ENCODE results near the gene CACNG8.

CACNG8 gene

DNA sequence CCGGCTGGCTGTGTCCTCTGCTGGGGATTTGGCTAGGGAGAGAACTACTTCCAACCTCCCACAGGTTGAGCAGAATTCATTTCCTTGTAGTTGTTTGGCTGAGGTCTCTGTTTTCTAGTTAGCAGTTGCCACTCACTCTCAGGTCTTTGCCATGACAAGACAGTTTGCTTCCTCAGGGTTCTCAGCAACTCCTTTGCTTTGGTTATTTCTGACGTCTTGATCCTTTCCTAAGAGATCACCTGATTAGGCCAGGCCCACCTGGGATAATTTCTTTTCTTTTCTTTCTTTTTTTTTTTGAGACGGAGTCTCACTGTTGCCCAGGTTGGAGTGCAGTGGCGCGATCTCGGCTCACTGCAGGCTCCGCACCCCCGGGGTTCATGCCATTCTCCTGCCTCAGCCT lies 9.4 kb upstream of the CACNG8 start:
- Mint-ChIP-seq H3K4me3 (no peak overlapping the region), H3K27me3 (peaks cover 3% of the 10 kb centered on the region), H3K9me3 (peaks cover 2% of the 10 kb centered on the region), H3K4me1 (no peaks in the 10 kb centered on the region), H3K27ac (no peak overlapping the region), H3K36me3 (no peaks in the 10 kb centered on the region)
- DNase-seq (ENCODE audit: low spot score in 2 of 2) (no peak), ATAC-seq (ENCODE audit: low read depth) (no peak)

DNA sequence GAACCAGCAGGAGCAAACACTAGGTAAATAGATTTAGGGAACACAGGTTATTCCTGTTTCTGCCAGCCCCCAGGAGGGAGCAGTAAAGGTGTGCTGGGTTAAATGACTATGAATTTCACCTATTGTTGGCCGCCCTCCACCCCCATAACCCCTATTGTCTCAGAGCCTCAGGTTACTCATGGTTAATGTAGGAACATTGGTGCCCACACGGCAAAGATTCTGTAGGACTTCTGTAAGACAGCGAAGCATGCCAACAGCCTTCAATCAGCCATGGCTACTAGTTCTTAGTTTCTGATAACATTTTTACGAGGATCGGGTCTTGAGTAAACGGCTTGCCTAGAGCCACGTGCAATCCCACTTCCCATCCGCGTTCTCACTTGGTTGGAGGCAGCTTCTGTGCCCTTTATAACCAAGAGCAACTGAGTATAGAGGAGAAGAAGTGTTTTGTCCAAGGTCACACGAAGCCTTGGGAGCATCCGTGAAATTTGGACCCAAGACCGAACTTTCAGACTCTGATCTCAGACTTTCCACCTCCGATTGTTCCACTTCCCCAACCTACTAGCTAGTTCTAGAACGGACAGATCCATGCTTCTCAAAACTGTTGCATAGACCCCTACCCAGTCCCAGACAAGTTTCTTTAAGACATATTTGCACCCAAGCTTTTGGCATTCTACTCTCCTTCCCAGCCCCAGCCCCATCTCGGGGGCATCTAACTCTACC lies 5.1 kb upstream of the CACNG8 start:
- DNase-seq (ENCODE audit: low spot score in 2 of 2), result no peak
- no peaks in the 10 kb centered on the region for H3K4me1 Mint-ChIP-seq
- peaks cover 12% of the 10 kb centered on the region for H3K36me3 Mint-ChIP-seq
- peaks cover 26% of the 10 kb centered on the region for H3K27me3 Mint-ChIP-seq
- ATAC-seq (ENCODE audit: low read depth), result no peak
- peaks cover 4% of the 10 kb centered on the region for H3K9me3 Mint-ChIP-seq
- H3K4me3 Mint-ChIP-seq, result no peak overlapping the region
- H3K27ac Mint-ChIP-seq, result no peak overlapping the region

DNA sequence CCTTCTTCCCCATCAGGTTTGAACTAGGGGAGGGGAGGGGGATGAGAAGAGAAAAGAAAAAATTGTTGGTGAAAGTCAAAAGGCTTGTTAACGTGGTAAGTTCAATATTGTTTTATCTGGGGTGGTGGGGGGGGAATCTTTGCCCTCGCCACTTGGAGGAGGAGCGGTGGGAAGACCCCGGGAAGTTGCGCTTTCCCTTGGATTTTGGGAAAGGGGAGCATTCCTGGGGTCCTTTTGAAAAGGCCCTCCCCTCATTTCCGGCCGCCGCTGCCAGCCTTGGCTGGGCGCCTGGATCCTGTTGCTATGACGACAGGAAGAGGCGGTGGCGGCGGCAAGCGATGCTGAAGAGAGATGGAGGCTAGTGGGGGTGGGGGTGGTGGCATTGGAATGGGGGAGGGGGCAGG lies 4.6 kb upstream of the CACNG8 start:
- Mint-ChIP-seq H3K9me3 (peaks cover 4% of the 10 kb centered on the region), H3K27me3 (peaks cover 26% of the 10 kb centered on the region), H3K27ac (no peak overlapping the region), H3K4me1 (no peaks in the 10 kb centered on the region), H3K4me3 (no peak overlapping the region), H3K36me3 (peaks cover 12% of the 10 kb centered on the region)
- no peak for ATAC-seq (ENCODE audit: low read depth)
- DNase-seq (ENCODE audit: low spot score in 2 of 2), result no peak

DNA sequence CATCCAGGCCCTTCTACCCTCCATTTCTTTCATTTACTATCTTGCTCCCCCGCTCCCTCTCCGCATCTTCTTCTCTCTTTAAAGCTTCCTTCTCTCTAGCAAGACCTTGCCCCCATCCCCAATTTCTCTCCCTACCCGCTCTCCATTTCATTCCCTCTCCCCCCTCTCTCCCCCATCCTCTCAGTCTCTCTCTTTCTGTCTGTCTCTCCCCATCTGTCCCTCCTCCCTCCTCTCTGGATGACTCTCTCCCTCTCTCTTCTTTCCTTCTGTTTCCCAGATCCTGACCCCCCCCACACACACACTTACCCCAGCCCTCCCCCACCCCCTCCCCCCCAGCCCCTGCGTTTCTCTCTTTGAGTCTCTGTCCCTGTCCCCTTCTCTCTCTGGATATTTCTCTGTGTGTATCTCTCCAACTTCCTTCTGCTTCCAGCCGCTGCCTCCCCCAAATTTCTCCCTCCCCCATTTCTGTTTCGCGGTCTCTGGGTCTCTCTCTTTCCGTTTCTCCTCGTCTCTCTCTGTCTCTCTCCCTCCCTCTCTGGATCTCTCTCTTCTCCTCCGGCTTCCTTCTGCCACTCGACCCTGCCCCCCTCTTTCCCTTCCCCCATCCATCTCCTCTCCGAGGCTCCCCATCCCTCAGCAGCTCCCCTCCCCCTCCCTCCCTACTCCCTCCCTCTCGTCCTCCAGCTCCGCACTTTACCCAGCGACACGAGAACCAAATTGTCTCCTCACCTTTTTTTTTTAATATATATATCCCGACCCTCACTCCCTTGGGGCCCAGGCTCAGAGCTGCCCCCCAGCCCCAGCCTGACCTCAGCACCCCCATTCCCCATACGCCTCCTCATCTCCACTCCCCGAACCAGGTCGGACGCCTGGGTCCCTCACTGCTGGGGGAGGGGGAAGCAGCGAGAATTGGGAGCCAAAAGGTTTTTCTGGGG lies 3.6 kb upstream of the CACNG8 start:
- ATAC-seq (ENCODE audit: low read depth) (no peak), DNase-seq (ENCODE audit: low spot score in 2 of 2) (no peak)
- peaks cover 32% of the 10 kb centered on the region for H3K27me3 Mint-ChIP-seq
- H3K27ac Mint-ChIP-seq, result no peak overlapping the region
- peaks cover 3% of the 10 kb centered on the region for H3K4me1 Mint-ChIP-seq
- H3K36me3 Mint-ChIP-seq, result peaks cover 14% of the 10 kb centered on the region
- H3K9me3 Mint-ChIP-seq, result peaks cover 8% of the 10 kb centered on the region
- no peak overlapping the region for H3K4me3 Mint-ChIP-seq

DNA sequence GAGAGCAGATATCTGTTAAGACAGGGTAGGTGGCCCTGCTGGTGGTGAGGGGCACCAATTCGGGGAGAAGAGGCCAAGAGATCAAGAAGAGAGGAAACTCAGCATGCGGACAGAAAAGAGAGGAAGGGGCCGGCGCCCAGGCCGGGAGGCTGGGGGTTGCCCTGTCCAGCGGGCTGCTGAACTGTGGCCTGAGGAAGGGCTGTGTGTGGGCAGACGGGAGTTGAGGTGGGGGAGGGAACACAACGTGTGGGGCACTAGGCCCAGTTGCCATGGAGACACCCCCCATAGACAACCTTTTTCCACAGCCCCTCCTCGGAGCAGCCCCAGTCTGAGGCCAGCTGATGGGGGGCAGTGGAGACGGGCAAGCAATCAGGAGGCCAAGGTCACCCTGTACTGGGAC lies 2.5 kb upstream of the CACNG8 start:
- DNase-seq (ENCODE audit: low spot score in 2 of 2) (no peak), ATAC-seq (ENCODE audit: low read depth) (no peak)
- H3K27me3 Mint-ChIP-seq, result peaks cover 40% of the 10 kb centered on the region
- peaks cover 13% of the 10 kb centered on the region for H3K9me3 Mint-ChIP-seq
- peaks cover 8% of the 10 kb centered on the region for H3K4me1 Mint-ChIP-seq
- H3K27ac Mint-ChIP-seq, result no peak overlapping the region
- H3K4me3 Mint-ChIP-seq, result no peak overlapping the region
- H3K36me3 Mint-ChIP-seq, result peaks cover 19% of the 10 kb centered on the region

DNA sequence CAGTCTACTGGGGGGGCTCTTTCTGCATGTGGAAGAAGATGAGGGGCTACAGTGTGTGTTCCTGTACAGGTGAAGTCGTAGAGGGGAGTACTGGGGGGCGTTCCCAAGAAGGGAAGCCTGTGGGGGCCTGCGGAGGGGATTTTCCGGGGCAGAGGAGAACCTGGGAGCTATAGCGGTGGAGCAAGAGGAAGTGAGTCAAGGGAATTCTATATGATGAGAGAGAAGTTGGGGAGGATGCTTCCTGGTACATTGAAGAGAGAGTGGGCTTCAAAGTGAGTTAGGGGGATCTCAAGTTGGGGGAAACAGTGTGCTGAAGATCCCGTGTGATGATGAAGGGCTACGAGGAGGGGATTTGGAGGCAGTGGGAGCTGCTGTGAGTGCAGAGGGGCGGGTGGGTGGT lies 1.9 kb upstream of the CACNG8 start:
- ATAC-seq (ENCODE audit: low read depth) (no peak), DNase-seq (ENCODE audit: low spot score in 2 of 2) (no peak)
- Mint-ChIP-seq H3K4me1 (peaks cover 8% of the 10 kb centered on the region), H3K36me3 (peaks cover 19% of the 10 kb centered on the region), H3K9me3 (peaks cover 15% of the 10 kb centered on the region), H3K27me3 (peaks cover 45% of the 10 kb centered on the region), H3K27ac (no peak overlapping the region), H3K4me3 (no peak overlapping the region)

DNA sequence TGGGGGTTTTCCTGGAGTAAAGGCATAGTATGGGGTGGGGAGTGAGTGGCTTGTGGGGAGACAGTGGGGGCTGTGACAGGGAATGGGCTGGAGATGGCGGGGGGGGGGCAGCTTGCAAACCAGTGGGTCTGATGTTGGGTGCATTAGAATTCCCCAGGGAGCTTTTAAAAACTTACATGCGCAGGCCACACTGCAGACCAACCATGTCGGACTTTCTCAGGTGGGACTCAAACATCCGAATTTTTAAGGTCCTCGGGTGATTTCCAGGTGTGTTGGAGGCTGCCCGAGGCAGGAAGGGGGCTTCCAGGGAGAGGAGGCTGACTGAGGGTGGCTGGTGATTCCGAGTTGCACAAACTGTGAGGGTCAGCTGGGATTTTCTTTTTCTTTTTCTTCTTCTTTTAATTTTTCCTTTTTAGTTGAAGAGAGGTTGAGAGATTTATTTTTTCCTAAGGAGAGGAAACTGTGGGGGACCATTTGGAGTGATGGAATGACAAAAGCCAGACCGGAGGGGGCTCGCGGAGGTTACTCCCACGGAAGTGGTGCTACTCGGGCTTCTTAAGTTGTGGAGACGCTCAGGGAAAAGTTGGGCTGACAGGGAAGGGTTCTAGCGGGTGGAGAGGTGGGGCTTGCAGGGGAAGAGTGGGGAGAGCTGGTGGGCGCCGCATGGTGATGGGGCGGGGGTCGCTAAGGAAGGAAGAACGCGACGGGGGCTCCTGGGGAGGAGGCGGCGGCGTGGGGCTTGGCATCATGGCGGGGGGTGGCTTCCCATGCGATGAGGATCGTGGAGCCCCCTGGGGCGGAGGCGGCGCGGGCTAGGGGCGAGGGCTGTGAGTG lies 997 bp upstream of the CACNG8 start:
- peaks cover 45% of the 10 kb centered on the region for H3K27me3 Mint-ChIP-seq
- H3K36me3 Mint-ChIP-seq, result peaks cover 19% of the 10 kb centered on the region
- H3K4me1 Mint-ChIP-seq, result peaks cover 8% of the 10 kb centered on the region
- no peak overlapping the region for H3K27ac Mint-ChIP-seq
- ATAC-seq (ENCODE audit: low read depth) (no peak), DNase-seq (ENCODE audit: low spot score in 2 of 2) (no peak)
- H3K9me3 Mint-ChIP-seq, result peaks cover 15% of the 10 kb centered on the region
- H3K4me3 Mint-ChIP-seq, result no peak overlapping the region

DNA sequence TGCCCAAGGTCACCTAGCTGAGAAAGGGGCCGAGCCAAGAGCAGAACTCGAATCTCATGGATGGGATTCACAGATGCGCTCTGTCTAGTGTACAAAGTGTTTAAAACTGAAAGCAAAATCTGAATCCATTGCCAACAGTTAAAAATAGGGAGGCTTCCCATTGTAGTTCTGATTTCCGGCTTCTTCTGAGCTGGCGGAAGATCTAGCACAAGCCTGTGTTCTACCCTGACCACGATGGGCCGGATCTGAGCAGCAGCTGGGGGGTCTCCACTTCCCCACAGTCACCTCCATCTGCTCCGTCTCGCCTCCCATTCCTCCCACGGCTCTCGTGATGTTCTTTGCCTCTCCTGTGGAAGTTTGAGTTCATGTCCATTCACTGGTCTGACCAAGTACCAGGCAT lies 2.4 kb downstream of the CACNG8 start:
- H3K27ac Mint-ChIP-seq, result no peak overlapping the region
- H3K9me3 Mint-ChIP-seq, result peaks cover 11% of the 10 kb centered on the region
- ATAC-seq (ENCODE audit: low read depth) (no peak), DNase-seq (ENCODE audit: low spot score in 2 of 2) (no peak)
- H3K36me3 Mint-ChIP-seq, result peaks cover 12% of the 10 kb centered on the region
- peaks cover 8% of the 10 kb centered on the region for H3K4me1 Mint-ChIP-seq
- H3K27me3 Mint-ChIP-seq, result peaks cover 37% of the 10 kb centered on the region
- H3K4me3 Mint-ChIP-seq, result no peak overlapping the region

DNA sequence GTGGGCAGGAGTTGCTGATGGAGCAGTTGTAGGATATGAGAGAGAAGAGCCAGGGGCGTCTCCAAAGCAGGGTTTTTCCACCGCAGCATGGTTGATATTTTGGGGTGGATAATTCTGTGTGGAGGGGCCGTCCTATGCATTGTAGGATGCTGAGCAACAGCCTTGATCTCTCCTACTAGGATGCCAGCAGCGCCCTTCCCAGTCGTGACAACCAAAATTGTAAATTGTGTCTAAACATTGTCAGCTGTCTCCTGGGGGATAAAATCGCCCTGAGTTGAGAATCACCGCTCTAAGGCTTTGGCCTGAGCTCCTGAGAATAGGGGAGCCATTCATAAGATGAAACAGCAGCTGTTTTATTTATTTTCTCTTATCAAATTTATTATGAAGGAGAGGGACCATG lies 4.2 kb downstream of the CACNG8 start:
- ATAC-seq (ENCODE audit: low read depth), result no peak
- DNase-seq (ENCODE audit: low spot score in 2 of 2), result no peak
- H3K27me3 Mint-ChIP-seq, result peaks cover 26% of the 10 kb centered on the region
- H3K9me3 Mint-ChIP-seq, result peaks cover 11% of the 10 kb centered on the region
- no peak overlapping the region for H3K4me3 Mint-ChIP-seq
- no peak overlapping the region for H3K27ac Mint-ChIP-seq
- H3K4me1 Mint-ChIP-seq, result peaks cover 8% of the 10 kb centered on the region
- peaks cover 7% of the 10 kb centered on the region for H3K36me3 Mint-ChIP-seq

DNA sequence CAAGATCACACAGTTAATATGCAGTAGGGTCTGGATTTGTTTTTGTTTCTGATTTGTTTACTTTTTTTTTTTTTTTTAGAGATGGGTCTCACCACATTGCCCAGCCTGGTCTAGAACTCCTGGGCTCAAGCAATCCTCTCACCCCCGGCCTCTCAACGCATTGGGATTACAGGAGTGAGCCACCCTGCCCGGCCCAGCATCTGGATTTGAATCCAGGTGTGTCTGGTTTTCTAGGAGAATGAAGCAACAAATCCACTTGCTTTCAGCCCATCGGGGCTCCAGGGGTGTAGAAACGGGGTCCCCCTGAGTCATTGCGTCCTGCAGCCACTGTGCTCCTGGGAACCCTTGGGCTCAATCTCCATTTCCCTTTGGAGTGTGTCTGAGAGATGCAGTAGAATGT lies 6.6 kb downstream of the CACNG8 start:
- DNase-seq (ENCODE audit: low spot score in 2 of 2), result no peak
- Mint-ChIP-seq H3K27ac (no peak overlapping the region), H3K4me1 (peaks cover 2% of the 10 kb centered on the region), H3K27me3 (peaks cover 15% of the 10 kb centered on the region), H3K4me3 (no peak overlapping the region), H3K36me3 (peaks cover 2% of the 10 kb centered on the region), H3K9me3 (peaks cover 4% of the 10 kb centered on the region)
- no peak for ATAC-seq (ENCODE audit: low read depth)

DNA sequence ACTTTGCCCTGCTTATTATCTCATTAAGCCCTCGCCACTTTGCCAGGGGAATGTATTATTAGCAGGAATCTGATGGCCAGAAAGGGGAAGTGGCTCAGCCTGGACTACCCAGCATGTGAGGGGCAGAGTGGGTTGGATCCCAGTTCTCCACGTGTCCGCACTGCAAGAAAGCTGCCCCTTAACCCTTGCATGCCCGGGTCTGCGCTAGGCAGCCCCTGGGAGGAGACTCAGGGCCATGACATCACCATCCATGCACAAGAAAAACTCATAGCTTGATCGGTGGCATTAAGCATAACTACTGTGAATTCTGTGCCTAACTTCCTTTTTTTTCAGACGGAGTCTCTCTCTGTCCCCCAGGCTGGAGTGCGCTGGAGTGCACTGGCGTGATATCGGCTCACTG lies 8.9 kb downstream of the CACNG8 start:
- Mint-ChIP-seq H3K4me3 (no peak overlapping the region), H3K27me3 (peaks cover 7% of the 10 kb centered on the region), H3K27ac (no peak overlapping the region), H3K9me3 (peaks cover 2% of the 10 kb centered on the region), H3K36me3 (no peaks in the 10 kb centered on the region), H3K4me1 (no peaks in the 10 kb centered on the region)
- no peak for ATAC-seq (ENCODE audit: low read depth)
- no peak for DNase-seq (ENCODE audit: low spot score in 2 of 2)

DNA sequence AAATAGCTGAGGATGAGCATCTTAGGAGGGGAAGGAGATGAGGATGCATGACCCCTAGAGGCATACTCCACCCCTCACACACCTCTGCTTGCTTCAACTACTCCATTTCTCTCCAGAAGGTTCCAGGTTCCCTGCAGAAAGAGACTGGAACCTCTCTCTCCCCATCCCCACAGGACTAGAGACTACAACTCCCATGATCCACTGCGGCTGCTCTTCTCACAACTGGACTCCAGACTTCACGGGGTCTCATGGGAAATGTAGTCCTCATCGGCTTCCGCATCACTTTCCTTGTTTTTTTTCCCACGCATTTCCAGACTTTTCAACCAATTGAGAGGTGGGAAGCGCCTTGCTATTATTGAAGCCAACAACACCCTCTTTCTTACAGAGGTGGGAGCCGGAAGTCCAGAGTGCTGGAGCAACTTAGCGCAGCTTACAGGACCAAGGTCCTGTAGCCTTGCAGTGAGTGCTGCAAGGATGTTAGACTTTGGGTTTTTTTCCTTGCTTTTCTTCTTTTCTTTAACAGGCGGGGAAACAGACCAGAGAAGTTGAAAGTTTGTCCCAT lies 14.8 kb downstream of the CACNG8 start:
- H3K9me3 Mint-ChIP-seq, result peaks cover 22% of the 10 kb centered on the region
- peaks cover 17% of the 10 kb centered on the region for H3K36me3 Mint-ChIP-seq
- H3K4me3 Mint-ChIP-seq, result peak overlapping the region; percentile 58
- no peak overlapping the region for H3K27ac Mint-ChIP-seq
- peak; percentile 69 for ATAC-seq (ENCODE audit: low read depth)
- peak; percentile 19 to 56 for DNase-seq (ENCODE audit: low spot score in 2 of 2)
- peaks cover 33% of the 10 kb centered on the region for H3K27me3 Mint-ChIP-seq
- peaks cover 13% of the 10 kb centered on the region for H3K4me1 Mint-ChIP-seq

DNA sequence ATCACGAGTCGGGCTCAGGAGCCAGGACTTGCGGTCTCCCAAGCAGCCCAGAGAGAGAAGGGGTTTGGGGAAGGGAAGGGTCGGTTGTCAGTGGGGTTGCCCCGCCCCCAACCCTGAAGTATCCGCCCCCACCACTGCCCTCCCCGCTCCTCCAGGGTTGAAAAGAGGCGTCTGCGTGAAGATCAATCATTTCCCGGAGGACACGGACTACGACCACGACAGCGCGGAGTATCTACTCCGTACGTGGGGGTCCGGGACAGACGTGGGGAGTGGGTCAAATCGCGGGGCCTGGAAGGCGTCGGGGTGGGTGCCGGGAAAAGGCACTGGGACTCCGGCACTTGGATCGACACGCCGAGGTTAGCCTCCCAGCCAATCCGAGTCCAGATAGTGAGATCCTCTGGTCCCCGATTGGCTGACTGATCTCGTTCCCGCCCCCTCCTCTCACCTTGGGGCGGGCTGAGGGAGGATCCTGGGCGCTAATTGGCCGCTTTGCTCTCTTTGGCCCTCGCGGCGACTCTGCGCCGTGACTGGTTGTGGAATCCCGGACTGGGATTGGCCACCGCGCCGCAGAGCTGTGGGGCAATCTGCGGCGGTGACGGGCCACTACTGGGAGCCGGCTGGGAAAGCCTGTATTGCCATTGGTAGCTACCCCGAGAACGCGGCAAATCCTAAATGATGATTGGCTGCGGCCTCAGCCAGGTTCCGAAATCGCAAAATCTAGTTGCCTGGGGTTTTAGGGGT lies 15.4 kb downstream of the CACNG8 start:
- peaks cover 17% of the 10 kb centered on the region for H3K36me3 Mint-ChIP-seq
- peaks cover 13% of the 10 kb centered on the region for H3K4me1 Mint-ChIP-seq
- DNase-seq (ENCODE audit: low spot score in 2 of 2) (no peak), ATAC-seq (ENCODE audit: low read depth) (no peak)
- H3K27ac Mint-ChIP-seq, result no peak overlapping the region
- peaks cover 23% of the 10 kb centered on the region for H3K9me3 Mint-ChIP-seq
- peak overlapping the region; percentile 58 for H3K4me3 Mint-ChIP-seq
- H3K27me3 Mint-ChIP-seq, result peaks cover 35% of the 10 kb centered on the region

Measured in memory B cell (primary cell).